Kidney (tissue), 14 donors: Measurements from ENCODE around the gene OPRL1. TPM values are rescaled to one million over a fixed set of nuclear protein-coding genes. Genes with fewer than 3 reads are reported as not detected.

Source experiments
- DNase-seq, 5 donors: peaks; one replicate each; pipeline ENCODE4 v3.0.0-alpha.2; 2013 to 2020
- FAIRE-seq: peaks from 2 replicates; lab custom pipeline; 2012; peaks lifted over from hg19 to GRCh38; lab: Jason Lieb, UNC
- H3K27ac ChIP-seq, 2 donors: one replicate each; pipeline ENCODE4 v1.7.0; 2013; ENCODE audit warnings: low read depth in 2 of 2, low read length in 2 of 2, inconsistent platforms in 1 of 2
- H3K27me3 ChIP-seq: one replicate; pipeline ENCODE4 v1.7.1; 2013; ENCODE audit warnings: low read length, inconsistent platforms; ENCODE audit not compliant: control insufficient read depth, insufficient read depth
- H3K36me3 ChIP-seq, 3 donors: one replicate each; pipeline versions ENCODE4 v1.7.0 to v1.7.1; 2013; ENCODE audit warnings: low read length in 3 of 3, control low read depth in 1 of 3, inconsistent platforms in 1 of 3; ENCODE audit not compliant: insufficient read depth in 3 of 3, control insufficient read depth in 2 of 3
- H3K4me1 ChIP-seq, 3 donors: one replicate each; pipeline versions ENCODE4 v1.7.0 to v1.7.1; 2013; ENCODE audit warnings: low read length in 3 of 3, inconsistent platforms in 1 of 3, low read depth in 1 of 3; ENCODE audit not compliant: control insufficient read depth in 2 of 3, insufficient read depth in 2 of 3
- H3K4me3 ChIP-seq, 3 donors: one replicate each; pipeline versions ENCODE4 v1.7.0 to v1.8.1; 2013; ENCODE audit warnings: low read length in 3 of 3, control low read depth in 1 of 3, inconsistent platforms in 1 of 3
- H3K9ac ChIP-seq, 3 donors: one replicate each; pipeline versions ENCODE4 v1.7.0 to v1.7.1; 2013; ENCODE audit warnings: low read length in 3 of 3, control low read depth in 1 of 3, inconsistent platforms in 1 of 3
- H3K9me3 ChIP-seq, 3 donors: one replicate each; pipeline versions ENCODE4 v1.7.0 to v1.7.1; 2013; ENCODE audit warnings: low read length in 3 of 3, control low read depth in 1 of 3, inconsistent platforms in 1 of 3; ENCODE audit not compliant: control insufficient read depth in 2 of 3, insufficient read depth in 1 of 3
- intact Hi-C: fragments of 100-400 bp; cut with DNase I; formaldehyde crosslinking; loops from one replicate; pipeline ENCODE4 v1.11.1; 2022
- polyA plus RNA-seq: library from polyadenylated mRNA; stranded (reverse); fragments of 350-450 nt; fragmentation: Illumina TruSeq; extraction: RNeasy Lipid Tissue Mini Kit (QIAGEN cat#74804); gene quantifications from one replicate; pipeline ENCODE4 v1.2.3, GENCODE V29; 2014; ENCODE audit warnings: low read depth, low replicate concordance; ENCODE audit not compliant: insufficient read depth
- total RNA-seq: library from RNA; stranded (reverse); fragmentation: NEBNext Ultra II Directional; extraction: Animal tissue kit (Norgen Biotek cat#: 25700); gene quantifications from one replicate; pipeline ENCODE4 v1.2.1, GENCODE V29; 2021
- TF ChIP-seq, protein P1 (sequence below): IDR thresholded peaks from 3 replicates; pipeline ENCODE4 v1.5.1; 2012; ENCODE audit warnings: mild to moderate bottlenecking, moderate library complexity, borderline replicate concordance; ENCODE audit not compliant: insufficient read depth; ENCODE audit errors: extremely low read depth
- donor health status: control.
- donor health status: control.
- donor health status: control.
- donor health status: control.
- donor health status: control.
- donor health status: DM: yes; HTN: yes; CAD: no.
- donor health status: Normal renal cell carcinoma (clear cell type).

Gene OPRL1
- total and polyA plus RNA-seq, 2 donors from 2014 or later = 0.39 to 1.2 TPM

DNA sequence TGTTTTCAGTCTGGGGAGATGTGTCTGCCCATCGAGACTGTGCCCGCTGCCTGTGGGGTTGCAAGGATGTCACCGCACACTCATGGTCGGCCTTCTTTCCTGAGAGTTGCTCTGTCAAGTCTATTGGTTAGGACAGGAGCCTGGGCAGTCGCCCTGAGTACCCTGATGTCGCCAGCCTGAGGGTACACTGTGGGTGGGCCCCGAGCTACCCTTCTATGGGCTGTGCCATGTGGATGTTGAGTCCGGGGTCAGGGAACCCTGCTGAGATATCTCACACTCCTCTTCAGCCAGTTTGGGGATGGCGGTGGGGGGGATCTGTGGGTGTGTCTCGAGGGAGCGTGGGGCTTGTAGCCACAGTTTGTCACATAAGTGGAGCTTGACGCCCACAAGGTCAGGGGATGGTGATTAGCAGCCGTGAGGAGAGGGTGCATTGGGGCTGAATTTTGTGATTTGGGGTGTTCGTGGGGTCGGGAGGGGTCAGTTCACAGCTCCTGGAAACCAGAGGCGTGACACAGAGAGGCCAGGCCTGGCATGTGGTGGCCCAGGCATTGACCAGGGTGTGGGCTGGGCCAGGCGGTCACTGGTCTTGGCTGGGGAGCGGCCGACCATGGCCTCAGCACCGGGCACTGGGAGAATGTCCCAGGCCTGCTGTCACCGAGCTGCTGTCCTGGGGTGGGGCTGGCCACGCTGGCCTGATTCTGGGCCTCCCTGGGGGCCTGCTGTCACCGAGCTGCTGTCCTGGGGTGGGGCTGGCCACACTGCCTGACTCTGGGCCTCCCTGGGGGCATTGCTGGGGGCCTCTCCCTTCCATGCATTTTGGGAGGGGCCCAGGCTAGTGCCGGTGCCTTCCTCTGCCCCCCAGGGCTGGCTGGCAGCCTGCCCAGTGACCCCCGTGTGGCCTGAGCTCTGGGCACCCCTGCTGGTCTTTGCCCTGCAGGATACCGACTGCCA lies 29.1 kb downstream of the OPRL1 start:
- FAIRE-seq (no peak), DNase-seq (peak in 1 of 5 donors; percentile 66)
- H3K4me1 ChIP-seq = no peaks in the 10 kb centered on the region
- intact Hi-C loops = no loop called here
- H3K9me3 ChIP-seq = no peaks in the 10 kb centered on the region
- no peaks in the 10 kb centered on the region for H3K36me3 ChIP-seq
- no peak overlapping the region for H3K27ac ChIP-seq
- TF ChIP-seq, protein P1, sequence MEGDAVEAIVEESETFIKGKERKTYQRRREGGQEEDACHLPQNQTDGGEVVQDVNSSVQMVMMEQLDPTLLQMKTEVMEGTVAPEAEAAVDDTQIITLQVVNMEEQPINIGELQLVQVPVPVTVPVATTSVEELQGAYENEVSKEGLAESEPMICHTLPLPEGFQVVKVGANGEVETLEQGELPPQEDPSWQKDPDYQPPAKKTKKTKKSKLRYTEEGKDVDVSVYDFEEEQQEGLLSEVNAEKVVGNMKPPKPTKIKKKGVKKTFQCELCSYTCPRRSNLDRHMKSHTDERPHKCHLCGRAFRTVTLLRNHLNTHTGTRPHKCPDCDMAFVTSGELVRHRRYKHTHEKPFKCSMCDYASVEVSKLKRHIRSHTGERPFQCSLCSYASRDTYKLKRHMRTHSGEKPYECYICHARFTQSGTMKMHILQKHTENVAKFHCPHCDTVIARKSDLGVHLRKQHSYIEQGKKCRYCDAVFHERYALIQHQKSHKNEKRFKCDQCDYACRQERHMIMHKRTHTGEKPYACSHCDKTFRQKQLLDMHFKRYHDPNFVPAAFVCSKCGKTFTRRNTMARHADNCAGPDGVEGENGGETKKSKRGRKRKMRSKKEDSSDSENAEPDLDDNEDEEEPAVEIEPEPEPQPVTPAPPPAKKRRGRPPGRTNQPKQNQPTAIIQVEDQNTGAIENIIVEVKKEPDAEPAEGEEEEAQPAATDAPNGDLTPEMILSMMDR = no peak
- no peak overlapping the region for H3K4me3 ChIP-seq
- no peak overlapping the region for H3K9ac ChIP-seq
- H3K27me3 ChIP-seq = no peaks in the 10 kb centered on the region

DNA sequence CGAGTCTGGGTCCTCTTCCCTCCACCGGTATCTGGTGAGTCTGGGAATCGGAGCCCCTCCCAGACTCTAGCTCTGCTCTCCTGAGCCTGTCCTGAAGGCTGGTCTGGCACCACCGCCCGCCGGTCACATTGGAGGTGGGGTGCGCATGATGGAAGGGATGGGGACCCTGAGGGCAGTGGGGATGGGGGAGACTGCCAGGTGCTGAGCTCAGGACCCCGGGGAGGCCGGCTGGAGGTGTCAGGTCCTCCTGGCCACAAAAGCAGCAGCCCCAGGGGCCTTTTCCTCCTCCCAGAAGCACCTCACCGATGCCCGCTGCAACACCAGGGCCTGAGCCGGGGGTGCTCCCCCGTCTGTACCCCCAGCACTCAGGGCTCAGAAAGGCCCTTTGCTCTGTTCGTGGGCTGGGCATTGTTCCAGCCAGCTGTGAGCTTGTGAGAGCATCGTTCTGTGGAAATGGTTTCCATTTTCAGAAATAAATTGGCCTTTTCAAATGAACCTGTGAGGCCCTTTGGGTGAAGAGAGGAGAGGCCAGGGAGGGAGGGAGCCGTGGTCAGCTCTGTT lies 30.0 kb downstream of the OPRL1 start:
- Histone ChIP-seq H3K9me3 (no peaks in the 10 kb centered on the region), H3K36me3 (no peaks in the 10 kb centered on the region), H3K4me3 (no peak overlapping the region), H3K4me1 (no peaks in the 10 kb centered on the region), H3K27me3 (no peaks in the 10 kb centered on the region), H3K27ac (no peak overlapping the region), H3K9ac (no peak overlapping the region)
- TF ChIP-seq, protein P1 = no peak
- peak in 1 of 5 donors; percentile 52 for DNase-seq
- intact Hi-C loops = no loop called here
- no peak for FAIRE-seq

DNA sequence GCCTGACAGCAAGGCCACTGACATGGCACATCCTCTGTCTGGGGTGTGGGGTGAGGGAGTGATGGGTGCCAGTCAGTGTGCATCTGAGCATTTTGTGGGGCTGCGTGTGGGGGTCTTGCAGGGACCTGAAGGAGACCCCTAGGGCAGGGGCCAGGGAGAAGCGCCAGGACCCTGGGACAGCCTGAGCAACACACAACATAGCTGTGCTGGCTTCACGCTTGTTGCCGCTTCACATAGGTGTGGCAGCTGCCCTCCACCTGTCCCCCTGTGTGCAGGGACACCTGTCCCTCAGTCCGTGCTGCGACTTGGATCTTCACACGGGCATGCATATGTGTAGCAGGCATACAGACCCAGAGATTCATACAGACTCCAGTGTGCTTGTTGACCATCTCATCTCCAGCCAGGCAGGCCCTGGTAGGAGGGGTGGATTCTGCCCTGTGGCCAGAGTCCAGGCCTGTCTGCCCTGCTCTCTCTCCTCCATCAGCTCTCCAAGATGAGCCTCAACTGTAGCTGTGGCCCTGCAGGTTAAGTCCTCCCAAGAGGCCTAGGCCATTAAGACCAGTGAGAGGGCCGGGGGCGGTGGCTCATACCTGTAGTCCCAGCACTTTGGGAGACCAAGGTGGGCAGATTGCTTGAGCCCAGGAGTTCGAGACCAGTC lies 30.7 kb downstream of the OPRL1 start:
- FAIRE-seq = no peak
- DNase-seq = peak in 1 of 5 donors; percentile 56
- no peaks in the 10 kb centered on the region for H3K27me3 ChIP-seq
- intact Hi-C loops = no loop called here
- TF ChIP-seq, protein P1 = no peak
- H3K27ac ChIP-seq = no peak overlapping the region
- H3K4me3 ChIP-seq = no peak overlapping the region
- H3K9me3 ChIP-seq = no peaks in the 10 kb centered on the region
- no peaks in the 10 kb centered on the region for H3K4me1 ChIP-seq
- no peak overlapping the region for H3K9ac ChIP-seq
- H3K36me3 ChIP-seq = no peaks in the 10 kb centered on the region
